Lower leg skin (tissue), 4 donors: Measurements from ENCODE around the gene NPAS2. TPM values are rescaled to one million over a fixed set of nuclear protein-coding genes. Genes with fewer than 3 reads are reported as not detected.

ENCODE experiments used
- DNase-seq, 2 donors: peaks; one replicate each; pipeline ENCODE4 v3.0.0-alpha.2; 2019; ENCODE audit warnings: low spot score in 2 of 2
- H3K4me3 ChIP-seq: fragments of 200-600 bp; sonication (generic); 2 replicates; pipeline ENCODE4 v1.5.1; 2017; ENCODE audit warnings: mild to moderate bottlenecking, low read depth; ENCODE audit not compliant: poor library complexity, severe bottlenecking
- CTCF ChIP-seq, 3 donors: fragments of 450-650 bp; IDR thresholded peaks; one replicate each; pipeline ENCODE4 v1.5.1; 2016; ENCODE audit warnings: antibody characterized with exemption in 3 of 3, mild to moderate bottlenecking in 3 of 3, moderate library complexity in 2 of 3
- POLR2A ChIP-seq, 2 donors: fragments of 450-650 bp; IDR thresholded peaks; one replicate each; pipeline ENCODE4 v1.6.1; 2016 to 2017; ENCODE audit warnings: antibody characterized with exemption in 2 of 2, mild to moderate bottlenecking in 1 of 2, moderate library complexity in 1 of 2
- WGBS, 2 donors: methylation state at CpG; one replicate each; pipeline ENCODE4 v1.1.5; 2018; 5-methylcytosine and 5-hydroxymethylcytosine counted together
- intact Hi-C: fragments of 100-400 bp; cut with DNase I; formaldehyde crosslinking; loops from one replicate; pipeline ENCODE4 v1.15.0; 2023; ENCODE audit warnings: low total_unique reads
- total RNA-seq, 4 donors: library from RNA; depleted of rRNA; stranded (reverse); fragments of >200 nt; gene quantifications; one replicate each; pipeline ENCODE4 v1.1.0, GENCODE V29; 2016

NPAS2 gene
- total RNA-seq, 4 donors from 2014 or later = 58.0 to 75.5 (median 62.1) TPM

- TF ChIP-seq POLR2A (IDR thresholded peaks at IDR 0.05) (no peak), CTCF (IDR thresholded peaks at IDR 0.05) (no peak)
- DNase-seq = no peak
- intact Hi-C loops = no loop called here
- peak overlapping the region; percentile 68 for H3K4me3 ChIP-seq
- 0% methylated on average over 4 to 5 of the region's 43 CpGs for whole genome bisulfite sequencing, 2 donors
Observed at GRCh38 chr2:100820273-100820522, 259 bp downstream of the NPAS2 start.

- H3K4me3 ChIP-seq = peak overlapping the region; percentile 68
- TF ChIP-seq CTCF (IDR thresholded peaks at IDR 0.05) = no peak
- 2 to 3% methylated on average over 35 to 55 of the region's 60 CpGs for WGBS, 2 donors
- intact Hi-C loops = no loop called here
- no peak for DNase-seq
Observed at GRCh38 chr2:100820523-100821254, 750 bp downstream of the NPAS2 start.

- H3K4me3 ChIP-seq = peak overlapping the region; percentile 68
- WGBS, 2 donors = 35 to 43% methylated on average over 14 of the region's 14 CpGs
- TF ChIP-seq POLR2A (IDR thresholded peaks at IDR 0.05) (no peak), CTCF (IDR thresholded peaks at IDR 0.05) (no peak)
- intact Hi-C loops = no loop called here
- no peak for DNase-seq
Observed at GRCh38 chr2:100821255-100821910, 1.4 kb downstream of the NPAS2 start.

GRCh38 chr2:100821911-100822265, 1.9 kb downstream of the NPAS2 start:
- no peak overlapping the region for H3K4me3 ChIP-seq
- WGBS, 2 donors = 50 to 51% methylated on average over 9 of the region's 9 CpGs
- no peak for DNase-seq
- intact Hi-C loops = no loop called here
- no peak for TF ChIP-seq CTCF (IDR thresholded peaks at IDR 0.05)
- no peak for TF ChIP-seq POLR2A (IDR thresholded peaks at IDR 0.05)

GRCh38 chr2:100822587-100823248, 2.8 kb downstream of the NPAS2 start:
- DNase-seq = no peak
- 29 to 36% methylated on average over 9 of the region's 9 CpGs for WGBS, 2 donors
- no peak overlapping the region for H3K4me3 ChIP-seq
- intact Hi-C loops = no loop called here
- TF ChIP-seq POLR2A (IDR thresholded peaks at IDR 0.05) (no peak), CTCF (IDR thresholded peaks at IDR 0.05) (no peak)
